ENCODE data around the gene EEF1E1.

EEF1E1 gene

GRCh38 chr6:8131265-8131897, 29.0 kb upstream of the EEF1E1 start:
- no peak overlapping the region for H3K27ac ChIP-seq
- no peak for DNase-seq (ENCODE audit: low spot score)
- H3K4me3 ChIP-seq = no peak overlapping the region
- no peak for TF ChIP-seq CTCF (IDR thresholded peaks at IDR 0.05)

GRCh38 chr6:8130399-8130798, 28.1 kb upstream of the EEF1E1 start:
- no peak for DNase-seq (ENCODE audit: low spot score)
- no peak overlapping the region for H3K27ac ChIP-seq
- TF ChIP-seq CTCF (IDR thresholded peaks at IDR 0.05) = no peak
- no peak overlapping the region for H3K4me3 ChIP-seq

GRCh38 chr6:8123236-8123635, 20.9 kb upstream of the EEF1E1 start:
- no peak for TF ChIP-seq CTCF (IDR thresholded peaks at IDR 0.05)
- H3K4me3 ChIP-seq = no peak overlapping the region
- no peak for DNase-seq (ENCODE audit: low spot score)
- no peak overlapping the region for H3K27ac ChIP-seq

- no peak for DNase-seq (ENCODE audit: low spot score)
- no peak overlapping the region for H3K4me3 ChIP-seq
- no peak for TF ChIP-seq CTCF (IDR thresholded peaks at IDR 0.05)
- H3K27ac ChIP-seq = no peak overlapping the region
Observed at GRCh38 chr6:8114956-8115355, 12.6 kb upstream of the EEF1E1 start.

- no peak overlapping the region for H3K27ac ChIP-seq
- no peak overlapping the region for H3K4me3 ChIP-seq
- DNase-seq (ENCODE audit: low spot score) = no peak
- no peak for TF ChIP-seq CTCF (IDR thresholded peaks at IDR 0.05)
Observed at GRCh38 chr6:8113131-8113654, 10.8 kb upstream of the EEF1E1 start.

GRCh38 chr6:8110725-8111124, 8.4 kb upstream of the EEF1E1 start:
- H3K27ac ChIP-seq = no peak overlapping the region
- no peak for DNase-seq (ENCODE audit: low spot score)

More at GRCh38 chr6:8110725-8111124, 8.4 kb upstream of the EEF1E1 start:
- H3K4me3 ChIP-seq = no peak overlapping the region
- TF ChIP-seq CTCF (IDR thresholded peaks at IDR 0.05) = no peak

All from coronary artery (tissue), 2 donors.